Cortex of kidney (tissue), 1 donor: ENCODE results near the gene ARL2BP.

Experiments used
- DNase-seq: peaks from one replicate; lab custom pipeline; 2025; lab: John Stamatoyannopoulos, UW

The ARL2BP gene

DNA sequence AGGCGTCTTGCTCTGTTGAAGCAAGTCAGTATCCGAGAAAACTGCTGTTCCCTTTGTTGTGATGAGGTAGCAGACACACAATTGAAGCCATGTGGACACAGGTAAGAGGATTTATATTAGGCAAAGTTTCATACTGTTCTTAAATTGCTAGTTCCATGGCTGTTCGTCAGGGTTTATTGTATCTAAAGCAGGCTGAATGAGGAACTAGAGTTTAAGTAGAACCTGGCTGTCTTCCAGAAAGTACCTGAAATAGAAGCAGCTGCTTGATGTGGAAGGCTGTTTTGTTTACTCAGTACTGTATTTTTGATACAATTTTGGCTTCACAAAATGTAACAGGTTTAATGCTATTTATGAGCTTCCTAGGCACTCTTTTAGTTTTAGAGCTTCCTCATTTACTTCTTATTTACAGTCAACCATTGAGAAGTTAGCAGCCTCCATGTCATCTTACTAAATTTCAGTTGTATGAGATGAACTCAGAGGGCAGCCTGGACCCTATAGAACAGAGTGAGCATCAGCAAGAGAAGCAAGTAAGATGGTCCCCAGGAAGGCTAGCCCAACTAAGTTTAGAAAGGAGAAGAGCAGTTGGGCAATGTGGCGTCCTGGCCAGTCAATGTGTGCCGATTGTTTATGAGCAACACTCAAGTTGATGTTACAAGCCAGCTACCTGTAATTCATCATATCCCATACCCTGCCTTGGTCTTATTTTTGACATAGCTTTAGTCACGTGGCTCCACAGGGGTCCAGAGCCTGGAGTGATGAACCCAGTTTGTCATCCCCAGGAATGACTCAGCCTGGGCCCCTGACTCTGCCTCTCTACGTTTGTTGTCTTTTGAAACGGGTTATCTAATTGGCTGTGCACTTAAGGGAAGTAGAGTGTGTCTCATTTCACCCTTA lies 9.7 kb upstream of the ARL2BP start:
- DNase-seq = no peak

- DNase-seq = no peak
These were observed 9.1 kb upstream of the ARL2BP start for GRCh38 chr16:57236022-57236350.

DNA sequence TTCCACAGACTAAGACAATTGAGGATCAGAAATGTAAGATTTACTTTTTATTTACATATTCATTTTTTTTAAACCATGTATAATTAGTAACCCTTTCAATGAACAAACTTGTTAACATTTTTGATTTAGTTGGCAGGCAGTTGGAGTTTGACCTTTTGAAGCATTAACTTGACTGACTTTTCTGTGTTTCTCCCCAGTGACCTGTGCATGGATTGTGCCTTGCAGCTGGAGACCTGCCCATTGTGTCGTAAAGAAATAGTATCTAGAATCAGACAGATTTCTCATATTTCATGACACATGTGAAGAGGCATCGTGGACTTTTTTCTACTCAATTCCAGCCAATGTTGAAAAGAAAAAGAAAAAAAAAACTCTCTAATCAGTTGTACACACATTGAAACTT lies 6.4 kb upstream of the ARL2BP start:
- DNase-seq = no peak

DNA sequence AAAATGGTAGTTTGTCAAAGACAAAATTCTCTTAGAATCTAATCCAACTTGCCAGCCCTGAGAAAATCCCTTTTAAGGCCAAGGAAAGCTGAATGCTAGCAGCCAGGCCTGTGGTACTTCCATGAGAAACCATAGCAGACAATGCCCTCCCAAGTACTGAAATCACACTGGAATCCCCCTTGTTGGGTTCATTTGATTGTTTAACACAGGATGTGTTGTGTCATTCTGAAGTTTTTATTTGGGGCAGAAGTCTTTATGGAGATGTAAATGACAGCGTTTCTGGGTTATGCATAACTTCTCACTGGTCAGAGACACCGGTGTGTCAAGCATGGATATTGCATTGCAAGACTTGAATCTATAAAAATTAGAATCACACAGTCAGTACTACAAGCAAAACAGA lies 6.0 kb upstream of the ARL2BP start:
- DNase-seq = no peak

GRCh38 chr16:57240851-57241250 lies 4.2 kb upstream of the ARL2BP start:
- DNase-seq = no peak

- DNase-seq = no peak
These were observed 2.4 kb upstream of the ARL2BP start for GRCh38 chr16:57242650-57243049.

GRCh38 chr16:57244463-57244766 lies 644 bp upstream of the ARL2BP start:
- DNase-seq = no peak

DNA sequence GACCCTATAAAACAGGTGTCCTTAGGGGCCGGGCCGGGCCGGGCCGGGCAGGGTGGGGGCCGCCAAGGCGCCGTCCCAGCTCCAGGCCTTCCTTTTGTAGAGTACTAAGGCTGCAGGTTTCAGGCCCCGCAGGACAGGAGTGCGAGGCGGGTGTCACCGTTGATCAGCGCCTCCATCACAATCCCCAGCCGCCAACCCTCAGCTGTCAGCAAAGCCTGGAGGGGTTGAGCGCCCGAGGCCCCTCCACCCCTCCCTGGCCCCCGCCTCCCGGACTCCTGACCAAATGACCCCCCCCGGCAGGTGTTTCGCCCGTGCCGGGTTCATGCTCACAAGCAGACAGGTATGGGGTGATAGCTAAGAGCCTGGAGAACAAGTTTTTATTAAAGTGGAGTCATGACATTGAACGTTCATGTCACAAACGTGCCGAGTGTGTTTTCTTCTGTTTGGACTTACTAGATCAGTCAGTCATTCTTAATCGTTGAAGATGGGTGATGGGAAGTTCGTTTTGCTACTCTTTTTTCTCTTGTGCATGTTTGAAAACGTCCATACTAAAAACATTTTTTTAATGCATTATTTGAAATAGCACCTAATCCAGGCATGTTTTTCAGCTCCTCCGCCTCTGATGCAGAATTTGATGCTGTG lies 534 bp downstream of the ARL2BP start:
- no peak for DNase-seq

DNA sequence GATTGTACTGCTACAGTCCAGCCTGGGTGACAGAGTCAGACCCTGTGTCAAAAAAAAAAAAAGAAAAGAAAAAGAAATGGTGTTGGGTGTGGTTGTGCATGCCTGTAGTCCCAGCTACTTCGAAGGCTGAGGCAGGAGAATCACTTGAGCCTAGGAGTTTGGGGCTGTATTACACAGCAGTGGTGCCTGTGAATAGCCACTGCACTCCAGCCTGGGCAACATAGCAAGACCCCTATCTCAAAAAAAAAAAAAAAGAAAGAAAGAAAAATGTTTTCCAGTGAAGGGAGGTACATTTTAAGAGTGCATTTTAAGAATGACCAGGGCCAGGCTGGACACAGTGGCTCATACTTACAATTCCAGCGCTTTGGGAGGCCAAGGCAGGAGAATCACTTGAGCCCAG lies 6.3 kb downstream of the ARL2BP start:
- no peak for DNase-seq

GRCh38 chr16:57252148-57252721 lies 7.2 kb downstream of the ARL2BP start:
- no peak for DNase-seq

DNA sequence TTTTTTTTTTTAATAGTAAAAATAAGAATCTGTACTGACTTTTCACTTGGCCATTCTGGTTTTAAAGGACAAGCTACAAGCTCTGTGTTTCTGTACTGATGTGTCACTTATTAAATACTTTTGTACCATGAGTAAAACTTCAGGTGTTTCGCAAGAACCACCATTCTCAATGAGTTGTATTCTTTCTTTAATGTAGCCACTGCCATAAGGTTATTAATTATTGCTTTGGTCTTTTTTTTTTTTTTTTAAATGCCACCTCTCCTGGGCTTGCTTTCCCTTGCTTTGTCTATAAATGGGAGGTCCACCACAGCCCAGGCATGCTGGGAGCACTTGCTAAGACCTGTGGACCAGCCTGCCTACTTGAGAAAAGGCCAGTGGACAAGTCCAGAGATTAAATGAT lies 8.4 kb downstream of the ARL2BP start:
- no peak for DNase-seq

DNA sequence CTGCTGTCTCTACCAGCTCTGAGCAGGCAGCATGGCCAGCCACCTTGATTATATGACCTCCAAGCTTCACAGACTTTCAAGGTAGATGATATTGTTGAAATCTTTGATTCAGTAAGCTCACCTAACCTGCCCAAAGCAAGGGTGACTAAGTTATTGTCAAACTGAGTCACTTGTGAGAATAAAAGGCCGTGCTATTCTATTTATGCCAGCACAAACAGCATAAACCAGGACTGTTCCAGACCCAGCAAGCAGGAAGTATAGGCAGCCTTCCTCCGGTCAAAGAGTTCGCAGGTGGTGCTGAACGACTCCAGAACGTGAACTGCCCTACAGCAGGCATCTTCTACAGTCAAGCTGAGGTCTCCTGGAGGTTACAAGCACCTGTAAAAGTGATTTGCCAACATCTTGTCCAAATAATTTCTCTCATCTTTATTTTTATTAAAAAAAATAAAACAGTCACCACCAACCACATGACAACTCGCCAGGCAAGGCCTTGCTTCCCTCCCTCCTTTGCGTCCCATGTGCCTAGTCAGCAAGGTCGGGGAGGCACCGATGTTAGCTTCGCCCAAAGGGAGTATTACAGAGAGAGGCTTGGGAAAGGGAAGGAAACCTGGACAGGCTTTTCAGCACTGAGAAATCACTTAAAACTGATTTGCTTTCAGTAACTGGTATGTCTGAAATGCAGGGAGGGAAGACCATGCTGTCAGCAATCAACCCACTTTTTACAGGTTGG lies 10.8 kb downstream of the ARL2BP start:
- no peak for DNase-seq

DNA sequence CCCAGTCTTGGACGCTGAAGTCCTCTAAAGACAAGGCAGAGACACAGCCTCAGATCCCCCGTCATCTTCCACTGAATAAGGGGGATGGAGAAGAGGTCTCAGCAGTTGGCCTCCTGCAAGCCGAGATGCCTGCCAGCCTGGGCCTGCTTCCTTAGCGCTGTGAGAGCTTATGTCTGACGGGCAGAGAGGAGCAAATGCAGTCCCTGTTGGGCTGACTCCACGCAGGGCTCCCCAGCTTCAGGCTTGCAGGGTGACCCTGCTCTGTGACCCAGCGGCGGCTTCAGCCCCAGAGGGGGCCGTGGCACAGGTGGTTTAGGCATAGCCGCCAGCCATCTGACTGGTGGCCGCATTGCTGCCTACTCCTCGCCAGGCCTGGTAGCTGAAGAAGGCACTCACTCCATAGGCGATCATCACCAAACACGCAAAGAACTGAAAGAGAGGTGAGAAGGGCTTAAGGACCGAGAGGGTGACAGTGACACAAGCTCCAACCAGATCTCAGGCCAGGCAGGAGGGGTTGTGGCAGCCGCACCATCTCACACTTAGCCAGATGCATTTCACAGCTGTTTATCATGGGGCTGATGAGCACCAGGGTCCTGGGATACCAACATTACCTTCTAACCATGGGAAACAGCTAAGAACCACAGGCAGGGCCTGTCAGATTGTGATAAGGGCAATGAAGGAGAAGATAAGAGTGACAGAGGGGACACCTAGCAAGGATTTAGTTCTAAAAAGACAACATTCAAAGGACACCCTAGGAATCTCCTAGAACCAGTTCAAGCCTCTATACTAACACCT lies 11.7 kb downstream of the ARL2BP start:
- no peak for DNase-seq

DNA sequence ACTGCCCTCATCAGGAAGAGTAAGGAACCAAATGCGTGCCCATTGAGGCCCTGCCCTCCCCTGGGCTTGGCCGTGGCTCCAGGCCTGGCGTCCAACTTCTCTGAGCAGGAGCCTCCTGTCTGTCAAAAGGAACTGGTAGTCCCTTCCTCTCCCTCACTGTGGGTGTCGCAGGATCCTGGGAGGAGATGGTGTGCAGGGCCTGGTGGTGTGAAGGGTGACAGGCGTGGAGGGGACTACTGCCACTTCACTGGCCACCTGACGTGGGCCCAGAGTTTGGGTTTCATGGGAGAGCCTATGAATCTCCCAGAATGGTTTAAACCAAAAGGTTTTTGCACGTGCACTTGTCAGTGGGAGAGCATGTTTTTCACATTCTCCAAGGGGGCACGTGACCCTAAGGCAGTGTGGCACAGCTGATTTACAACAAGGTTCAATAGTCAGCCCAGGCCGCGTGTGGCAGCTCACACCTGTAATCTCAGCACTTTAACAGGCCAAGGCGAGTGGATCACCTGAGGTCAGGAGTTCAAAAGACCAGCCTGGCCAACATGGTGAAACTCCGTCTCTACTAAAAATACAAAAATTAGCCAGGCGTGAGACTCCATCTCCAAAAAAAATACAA lies 12.5 kb downstream of the ARL2BP start:
- DNase-seq = no peak

- no peak for DNase-seq
These were observed 13.3 kb downstream of the ARL2BP start for GRCh38 chr16:57258226-57258909.

DNA sequence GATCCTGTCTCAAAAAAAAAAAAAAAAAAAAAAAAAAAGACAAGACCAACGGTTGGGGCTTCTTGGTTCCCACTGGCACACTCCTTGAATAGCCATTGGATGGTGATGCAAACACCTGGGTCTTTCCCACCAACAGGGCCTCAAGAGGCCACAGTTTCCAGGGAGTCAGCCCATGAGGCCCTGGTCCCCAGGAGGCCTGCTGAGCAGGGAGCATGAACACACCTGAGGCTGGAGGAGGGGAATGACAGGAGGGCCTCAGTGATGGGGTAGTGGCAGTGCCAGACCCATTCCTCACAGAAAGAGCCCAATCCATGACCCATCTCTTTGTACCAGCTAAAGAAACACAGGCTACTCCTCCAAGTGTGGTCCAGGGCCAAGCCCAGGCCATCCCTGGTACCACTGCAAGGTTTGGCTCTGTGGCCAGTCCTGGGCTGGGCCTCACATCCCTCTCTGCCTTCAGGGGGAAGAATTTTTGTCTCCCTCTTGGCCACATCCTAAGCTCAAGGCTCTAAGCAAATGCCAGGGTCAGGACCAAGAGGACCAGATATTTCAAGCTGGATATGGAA lies 13.9 kb downstream of the ARL2BP start:
- no peak for DNase-seq

- DNase-seq = no peak
These were observed 15.4 kb downstream of the ARL2BP start for GRCh38 chr16:57260294-57260929.

- DNase-seq = no peak
These were observed 16.7 kb downstream of the ARL2BP start for GRCh38 chr16:57261806-57262205.

GRCh38 chr16:57262841-57263540 lies 17.9 kb downstream of the ARL2BP start:
- DNase-seq = no peak
